BJ (cell line): ENCODE measurements around the gene GPR137C. TPM values are rescaled to one million over a fixed set of nuclear protein-coding genes. Genes with fewer than 3 reads are reported as not detected.

Source experiments
- CTCF ChIA-PET: fragments of 350-600 bp; formaldehyde crosslinking; extraction: SDS; loops from one replicate; lab custom pipeline; 2021; ENCODE audit warnings: antibody characterized with exemption, inconsistent platforms; lab: Yijun Ruan, JAX
- POLR2A ChIA-PET: fragments of 300-600 bp; sonication (Branson Sonifier 250); formaldehyde crosslinking; extraction: SDS; loops from one replicate; lab custom pipeline; 2021; ENCODE audit warnings: antibody characterized with exemption; lab: Charles Lee
- DNase-seq: peaks from one replicate; pipeline ENCODE4 v3.0.0-alpha.2; 2011; ENCODE audit warnings: low read depth
- H3K27me3 ChIP-seq: 2 replicates; pipeline ENCODE4 v1.6.0; 2011; ENCODE audit warnings: low read length; ENCODE audit not compliant: control insufficient read depth, insufficient read depth
- H3K36me3 ChIP-seq: 2 replicates; pipeline ENCODE4 v1.5.1; 2011; ENCODE audit warnings: low read length; ENCODE audit not compliant: control insufficient read depth, insufficient read depth
- H3K4me3 ChIP-seq: 2 replicates; pipeline ENCODE4 v1.5.1; 2011; ENCODE audit warnings: low read depth, mild to moderate bottlenecking, control low read depth, low read length
- polyA minus RNA-seq: library from RNA; depleted of rRNA, polyadenylated mRNA; stranded (reverse); fragments of >200 nt; gene quantifications from 2 replicates; pipeline ENCODE4 v1.2.3, GENCODE V29; 2011; rRNA and poly(A)+ RNA removed
- polyA plus RNA-seq: library from polyadenylated mRNA; depleted of rRNA; stranded (reverse); fragments of >200 nt; gene quantifications from 2 replicates; pipeline ENCODE4 v1.2.3, GENCODE V29; 2011; rRNA removed
- TF ChIP-seq, protein P1 (sequence below): IDR thresholded peaks from 2 replicates; pipeline ENCODE4 v1.5.1; 2011; ENCODE audit warnings: low read depth, mild to moderate bottlenecking, control low read depth, inconsistent platforms, low read length, moderate library complexity; ENCODE audit not compliant: insufficient read depth

GPR137C gene, protein sequence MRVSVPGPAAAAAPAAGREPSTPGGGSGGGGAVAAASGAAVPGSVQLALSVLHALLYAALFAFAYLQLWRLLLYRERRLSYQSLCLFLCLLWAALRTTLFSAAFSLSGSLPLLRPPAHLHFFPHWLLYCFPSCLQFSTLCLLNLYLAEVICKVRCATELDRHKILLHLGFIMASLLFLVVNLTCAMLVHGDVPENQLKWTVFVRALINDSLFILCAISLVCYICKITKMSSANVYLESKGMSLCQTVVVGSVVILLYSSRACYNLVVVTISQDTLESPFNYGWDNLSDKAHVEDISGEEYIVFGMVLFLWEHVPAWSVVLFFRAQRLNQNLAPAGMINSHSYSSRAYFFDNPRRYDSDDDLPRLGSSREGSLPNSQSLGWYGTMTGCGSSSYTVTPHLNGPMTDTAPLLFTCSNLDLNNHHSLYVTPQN
- polyA plus RNA-seq (0.18 and 0.34 TPM in 2 replicates), polyA minus RNA-seq (0.38 and 0.67 TPM in 2 replicates)

DNA sequence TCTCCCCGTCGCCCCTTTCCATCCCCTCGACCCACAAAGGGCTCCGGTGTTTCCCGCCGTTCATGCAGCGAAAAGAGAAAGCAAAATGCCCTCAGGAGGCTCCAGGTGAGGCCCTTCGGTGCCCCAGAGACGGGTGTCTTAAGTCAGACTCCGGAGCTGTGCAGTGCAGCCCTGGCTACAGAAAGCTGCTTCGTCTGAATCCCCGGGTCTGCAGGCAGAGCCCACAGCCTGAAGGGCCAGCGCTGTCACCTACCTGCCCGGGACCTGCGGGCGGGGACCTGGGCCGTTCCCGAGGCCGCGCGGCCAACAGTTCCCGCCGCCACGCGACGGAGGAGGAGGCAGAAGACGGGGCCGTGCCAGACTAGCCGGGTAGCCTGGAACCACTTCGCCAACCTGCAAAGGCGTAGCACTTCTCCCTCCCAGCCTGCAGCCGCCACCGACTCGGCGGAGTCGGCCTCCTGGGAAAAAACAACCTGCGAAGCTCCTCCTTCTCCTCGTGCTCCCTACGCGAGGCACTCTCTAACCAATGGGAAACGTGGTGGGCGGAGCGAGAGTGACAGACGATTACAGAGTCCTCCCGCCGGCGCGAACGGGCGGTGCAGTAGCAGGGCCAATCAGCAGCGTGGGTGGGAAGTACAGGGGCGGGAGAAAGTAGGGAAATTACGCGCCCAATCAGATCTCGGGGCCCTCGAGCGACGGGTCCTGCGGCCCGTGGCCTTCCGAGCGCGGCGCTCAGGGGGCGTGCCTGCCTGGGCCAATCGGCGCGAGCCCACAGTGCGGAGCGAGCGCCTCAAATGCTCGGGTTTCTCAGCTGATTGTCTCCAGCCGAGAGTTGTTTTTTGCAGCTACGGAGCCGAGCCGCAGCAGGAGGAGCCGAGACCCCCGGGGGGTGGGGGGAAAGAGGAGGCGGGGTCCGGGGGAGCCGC is at the start of gene GPR137C, which contains the start of gene TXNDC16:
Gene GPR137C, plus strand, starts transcription at position 774 of the 926 bp plus-strand sequence. CDS start 312 bp downstream, outside the sequence.
Gene TXNDC16, minus strand, starts transcription at position 443 of the 926 bp plus-strand sequence. CDS start 8,948 bp downstream, outside the sequence.
- POLR2A ChIA-PET, result no interaction called here
- DNase-seq, result peak; percentile 95
- Histone ChIP-seq H3K36me3 (no peaks in the 10 kb centered on the region), H3K27me3 (no peaks in the 10 kb centered on the region), H3K4me3 (peak within 1 kb of the TSS; percentile 79)
- CTCF ChIA-PET, result interaction anchor here (1.1 to 2.0 kb wide), 5 partner anchors 9 to 26 kb away, joined by 3 to 6 read pairs (median 5); no protein-coding TSS in a partner anchor
- TF ChIP-seq, protein P1, sequence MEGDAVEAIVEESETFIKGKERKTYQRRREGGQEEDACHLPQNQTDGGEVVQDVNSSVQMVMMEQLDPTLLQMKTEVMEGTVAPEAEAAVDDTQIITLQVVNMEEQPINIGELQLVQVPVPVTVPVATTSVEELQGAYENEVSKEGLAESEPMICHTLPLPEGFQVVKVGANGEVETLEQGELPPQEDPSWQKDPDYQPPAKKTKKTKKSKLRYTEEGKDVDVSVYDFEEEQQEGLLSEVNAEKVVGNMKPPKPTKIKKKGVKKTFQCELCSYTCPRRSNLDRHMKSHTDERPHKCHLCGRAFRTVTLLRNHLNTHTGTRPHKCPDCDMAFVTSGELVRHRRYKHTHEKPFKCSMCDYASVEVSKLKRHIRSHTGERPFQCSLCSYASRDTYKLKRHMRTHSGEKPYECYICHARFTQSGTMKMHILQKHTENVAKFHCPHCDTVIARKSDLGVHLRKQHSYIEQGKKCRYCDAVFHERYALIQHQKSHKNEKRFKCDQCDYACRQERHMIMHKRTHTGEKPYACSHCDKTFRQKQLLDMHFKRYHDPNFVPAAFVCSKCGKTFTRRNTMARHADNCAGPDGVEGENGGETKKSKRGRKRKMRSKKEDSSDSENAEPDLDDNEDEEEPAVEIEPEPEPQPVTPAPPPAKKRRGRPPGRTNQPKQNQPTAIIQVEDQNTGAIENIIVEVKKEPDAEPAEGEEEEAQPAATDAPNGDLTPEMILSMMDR, result no peak

DNA sequence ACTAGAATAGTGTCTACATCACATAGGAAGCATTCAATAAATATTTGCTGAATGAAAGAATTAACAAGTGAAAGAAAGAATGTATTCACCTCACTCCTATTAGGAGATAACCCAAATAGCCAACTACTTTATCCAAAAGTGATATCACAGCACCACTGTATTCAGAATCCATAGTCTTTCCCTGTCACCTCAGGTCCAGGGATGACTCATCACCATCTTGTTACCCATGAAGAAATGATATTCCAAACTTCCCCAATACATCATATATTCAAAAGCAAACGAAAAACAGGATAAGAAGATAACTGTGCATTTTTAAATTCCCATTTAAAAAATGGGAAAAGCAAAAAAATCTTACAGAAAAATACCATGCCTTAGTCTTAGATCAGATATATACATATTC is 39.4 kb upstream of the GPR137C start:
- POLR2A ChIA-PET, result no interaction called here
- TF ChIP-seq, protein P1, result no peak

DNA sequence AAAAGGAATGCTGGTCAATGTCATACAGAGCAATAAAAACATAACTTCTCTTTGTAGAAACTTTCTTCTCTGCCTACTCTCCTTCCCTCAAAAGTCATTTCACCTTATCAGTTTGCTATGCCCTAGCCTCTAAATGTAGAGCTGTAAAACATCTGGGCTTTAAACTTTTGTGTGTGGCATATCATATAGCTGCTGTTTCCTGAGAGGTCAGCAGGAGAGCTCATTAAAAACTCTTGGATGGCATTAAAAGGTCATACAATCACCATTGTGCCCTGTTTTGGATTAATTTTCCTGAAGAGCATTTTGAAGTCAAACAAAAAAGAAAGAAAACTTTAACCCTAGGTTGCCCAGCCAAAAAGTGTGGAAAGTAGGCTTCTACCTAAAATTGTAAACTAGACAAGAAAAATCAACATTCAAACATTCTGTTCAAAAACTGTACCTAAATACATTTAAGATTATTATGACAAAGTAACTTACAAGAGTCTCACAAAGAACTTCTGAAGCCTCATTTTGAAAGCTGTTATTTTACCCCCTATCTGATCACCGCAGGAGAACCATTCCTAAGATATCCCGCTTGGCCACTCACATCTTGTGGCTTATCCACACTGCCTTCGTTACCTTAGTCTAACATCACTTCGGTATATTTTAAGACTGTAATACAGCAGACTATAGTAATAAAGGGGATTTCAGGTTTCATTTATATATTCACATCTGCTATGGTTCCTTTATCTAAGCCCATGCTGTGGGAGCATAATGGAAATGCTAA is 38.4 kb upstream of the GPR137C start:
- H3K27me3 ChIP-seq, result no peaks in the 10 kb centered on the region
- TF ChIP-seq, protein P1, result no peak
- ChIA-PET CTCF (interaction anchor here (0.8 kb wide), 1 partner anchor 215 kb away, joined by 3 read pairs; no protein-coding TSS in a partner anchor), POLR2A (no interaction called here)
- no peak for DNase-seq
- H3K4me3 ChIP-seq, result no peak overlapping the region
- H3K36me3 ChIP-seq, result no peaks in the 10 kb centered on the region

More for the DNA sequence above, 39.4 kb upstream of the GPR137C start:
- DNase-seq, result no peak
- Histone ChIP-seq H3K27me3 (no peaks in the 10 kb centered on the region), H3K36me3 (no peaks in the 10 kb centered on the region), H3K4me3 (no peak overlapping the region)
- CTCF ChIA-PET, result no interaction called here

DNA sequence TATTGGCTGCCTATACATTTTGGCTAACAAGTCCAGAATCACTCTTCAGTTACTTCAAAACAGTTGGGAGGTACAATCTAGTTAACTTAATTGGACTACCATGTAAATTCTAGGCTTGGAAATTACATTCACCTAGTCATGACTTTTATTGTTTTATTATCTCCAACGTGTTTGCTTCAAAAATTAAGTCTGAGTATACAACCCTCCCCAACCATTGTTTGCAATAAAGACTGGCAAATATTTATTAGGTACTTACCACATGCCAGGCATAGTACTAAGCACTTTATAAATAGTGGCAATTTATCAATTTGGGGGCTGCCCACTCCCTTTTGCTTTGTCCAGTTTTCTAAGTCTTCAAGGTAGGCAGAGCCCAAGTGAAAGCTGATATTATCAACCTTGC is 30.6 kb upstream of the GPR137C start:
- no peaks in the 10 kb centered on the region for H3K36me3 ChIP-seq
- CTCF ChIA-PET, result no interaction called here
- no peak overlapping the region for H3K4me3 ChIP-seq
- POLR2A ChIA-PET, result no interaction called here
- H3K27me3 ChIP-seq, result no peaks in the 10 kb centered on the region
- DNase-seq, result no peak
- TF ChIP-seq, protein P1, result no peak
